Measurements from ENCODE around the gene DLG5.

DLG5 gene

DNA sequence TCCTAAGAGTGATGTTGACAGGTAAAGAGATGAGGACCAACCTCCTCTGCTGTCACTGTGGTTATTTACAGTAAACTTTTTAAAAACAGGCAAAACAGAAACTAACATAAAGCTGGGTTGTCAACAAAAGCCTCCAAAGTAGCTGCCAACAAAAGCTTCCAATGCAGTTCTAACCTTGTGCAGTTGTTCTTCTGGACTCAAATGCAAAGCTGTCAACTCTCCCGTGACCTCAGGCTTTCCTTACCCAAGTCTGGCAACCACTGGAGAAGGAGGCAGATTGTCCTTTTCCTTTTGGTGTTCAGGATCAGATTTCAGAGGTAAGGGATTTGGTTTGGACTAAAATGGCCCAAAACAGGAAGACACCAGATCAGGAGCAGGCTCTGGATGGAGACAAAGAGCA is 63.1 kb downstream of the DLG5 start:
- no peak for DNase-seq

DNA sequence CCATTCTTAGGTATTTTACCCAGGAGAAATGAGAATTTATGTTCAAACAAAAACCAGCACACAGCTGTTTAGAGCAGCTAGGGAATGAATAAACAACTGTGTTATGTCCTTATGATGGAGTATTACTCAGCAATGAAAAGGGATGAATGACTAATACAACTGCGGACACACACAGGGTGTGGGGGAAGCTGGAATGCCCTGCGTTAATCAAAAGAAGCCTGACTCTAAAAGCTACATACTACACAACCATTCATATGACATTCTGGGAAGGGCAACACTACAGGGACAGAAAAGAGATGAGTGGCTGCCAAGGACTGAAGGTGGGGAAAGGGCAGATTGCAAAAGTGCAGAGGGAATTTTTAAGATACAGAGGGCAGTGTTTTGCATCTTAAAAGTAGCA is 64.0 kb downstream of the DLG5 start:
- no peak for DNase-seq

DNA sequence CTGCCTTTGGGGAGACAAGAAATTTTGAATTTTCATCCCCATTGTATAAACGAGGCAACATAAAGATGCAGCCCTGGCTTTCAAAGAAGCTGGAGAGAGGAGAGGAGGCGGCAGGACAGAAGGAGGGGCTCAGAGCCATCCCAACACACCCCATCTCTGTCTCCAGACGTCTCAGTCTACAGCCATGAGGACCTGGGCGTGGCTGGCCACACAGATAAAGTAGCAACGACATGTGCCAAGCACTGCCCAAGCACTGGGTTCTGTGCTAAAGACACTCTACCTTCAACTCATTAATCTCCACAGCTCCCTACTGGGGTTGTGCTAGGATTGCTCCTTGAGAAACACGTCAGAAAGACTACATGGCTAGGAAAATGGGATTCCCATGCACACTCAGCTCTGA is 65.2 kb downstream of the DLG5 start:
- no peak for DNase-seq

DNA sequence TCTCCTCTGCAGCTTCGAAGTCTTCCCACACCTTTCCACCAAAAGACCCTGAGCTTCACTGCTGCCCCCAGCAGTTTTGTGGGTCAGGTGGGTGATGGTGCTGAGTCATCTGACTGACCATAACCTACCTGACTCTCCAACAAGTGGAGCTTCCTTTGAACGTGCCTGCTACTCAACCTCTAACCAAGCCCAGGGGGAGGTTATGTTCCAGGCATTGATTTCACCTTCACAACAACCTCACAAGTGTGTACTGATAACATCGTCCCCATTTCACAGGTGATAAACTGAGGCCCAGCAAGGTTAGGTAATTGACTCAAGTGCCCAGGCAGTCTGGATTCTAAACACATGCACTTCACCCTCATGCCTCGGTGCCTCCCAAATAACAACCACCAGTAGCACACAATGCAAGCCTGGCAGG is 66.7 kb downstream of the DLG5 start:
- DNase-seq = no peak

DNA sequence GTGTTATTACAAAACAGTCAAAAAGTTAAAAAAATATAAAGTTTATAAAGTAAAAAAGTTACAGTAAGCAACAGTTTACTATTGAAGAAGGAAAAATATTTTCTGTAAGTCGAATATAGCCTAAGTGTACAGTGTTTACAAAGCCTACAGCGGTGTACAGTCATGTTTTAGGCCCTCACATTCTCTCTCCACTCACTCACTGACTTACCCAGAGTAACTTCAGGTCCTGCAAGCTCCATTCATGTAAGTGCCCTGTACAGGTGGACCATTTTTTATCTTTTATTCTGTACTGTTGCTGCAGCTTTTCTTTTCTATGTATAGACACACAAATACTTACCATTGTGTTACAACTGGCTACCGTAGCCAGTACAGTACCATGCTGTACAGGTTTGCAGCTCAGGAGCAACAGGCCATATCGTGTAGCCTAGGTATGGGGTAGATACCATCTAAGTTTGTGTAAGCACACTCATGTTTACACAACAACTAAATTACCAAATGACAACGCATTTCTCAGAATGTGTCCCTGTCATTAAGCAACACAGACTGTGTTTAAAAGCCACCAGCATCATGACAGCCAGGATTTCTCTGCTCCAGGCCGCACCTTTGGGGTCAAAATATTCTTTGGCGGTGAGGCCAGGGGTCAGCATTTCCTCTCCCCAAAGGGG is 67.2 kb downstream of the DLG5 start:
- DNase-seq = no peak

DNA sequence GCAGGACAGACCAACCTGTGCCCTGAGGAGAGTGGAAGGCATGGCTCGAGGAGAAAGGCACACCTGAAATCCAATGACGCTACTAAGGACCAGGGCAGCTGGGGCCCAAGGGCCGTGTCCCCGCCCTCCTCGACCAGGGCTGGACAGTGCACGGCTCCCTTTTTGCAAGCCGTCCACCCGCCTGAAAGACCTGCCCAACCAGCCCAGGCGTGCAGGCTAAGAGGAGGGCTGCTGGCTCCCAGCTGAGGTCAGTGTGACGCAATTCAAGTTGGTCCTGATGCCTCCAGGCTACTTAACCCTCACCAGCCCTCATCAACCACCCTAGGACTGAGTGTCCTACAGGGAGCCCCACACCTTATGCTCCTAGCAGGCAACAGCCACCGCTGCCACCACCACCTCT is 69.3 kb downstream of the DLG5 start:
- no peak for DNase-seq

DNA sequence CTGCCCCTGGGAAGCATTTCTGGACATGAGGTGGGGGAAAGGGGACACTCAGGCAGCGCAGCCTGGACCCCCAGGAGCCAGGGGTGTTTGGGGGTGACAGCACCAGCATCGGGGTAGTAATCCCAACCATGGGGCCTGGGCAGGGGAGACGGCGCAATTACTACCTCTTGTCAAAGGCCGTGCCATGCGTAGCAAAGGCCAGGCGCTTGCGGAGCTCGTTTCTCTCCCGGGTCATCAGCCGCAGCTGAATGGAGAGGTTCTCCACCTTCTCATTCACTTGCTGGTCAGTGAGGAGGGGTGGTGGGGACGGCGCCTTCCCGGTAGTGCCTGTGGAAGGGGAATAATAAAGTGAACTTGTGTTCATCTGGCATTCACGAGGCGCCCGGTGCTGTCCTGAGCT is 70.0 kb downstream of the DLG5 start:
- DNase-seq = no peak

DNA sequence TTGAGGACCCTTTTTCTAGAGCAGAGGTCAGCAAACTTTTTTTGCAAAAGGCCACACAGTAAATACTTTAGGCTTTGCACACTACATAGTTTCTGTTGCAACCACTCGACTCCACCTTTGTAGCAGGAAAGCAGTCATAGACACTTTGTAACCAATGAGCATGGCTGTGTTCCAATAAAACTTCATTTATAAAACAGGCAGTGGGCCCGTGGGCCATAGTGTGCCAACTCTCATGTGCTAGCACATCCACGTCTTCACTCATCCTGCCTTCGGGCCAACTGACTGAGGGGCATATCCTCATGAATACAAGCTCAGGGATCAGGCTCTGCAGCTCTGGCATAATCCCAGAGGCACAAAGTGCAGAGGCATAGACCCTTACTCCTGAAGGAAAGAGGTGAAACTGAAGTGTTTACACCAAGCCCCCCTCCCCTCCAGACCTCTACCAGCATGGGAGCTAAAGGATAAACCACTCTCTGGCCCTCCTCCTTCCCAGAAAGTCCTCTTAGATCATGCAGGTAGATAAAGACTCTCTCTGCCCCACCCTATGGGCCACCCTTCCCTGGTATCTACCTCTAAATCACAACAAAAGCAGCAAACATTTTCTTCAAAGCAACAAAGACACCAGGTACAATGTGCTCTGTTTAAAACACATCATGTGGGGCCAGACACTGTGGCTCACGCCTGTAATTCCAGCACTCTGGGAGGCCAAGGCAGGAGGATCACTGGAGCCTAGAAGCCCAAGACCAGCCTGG is 71.0 kb downstream of the DLG5 start:
- DNase-seq = no peak

DNA sequence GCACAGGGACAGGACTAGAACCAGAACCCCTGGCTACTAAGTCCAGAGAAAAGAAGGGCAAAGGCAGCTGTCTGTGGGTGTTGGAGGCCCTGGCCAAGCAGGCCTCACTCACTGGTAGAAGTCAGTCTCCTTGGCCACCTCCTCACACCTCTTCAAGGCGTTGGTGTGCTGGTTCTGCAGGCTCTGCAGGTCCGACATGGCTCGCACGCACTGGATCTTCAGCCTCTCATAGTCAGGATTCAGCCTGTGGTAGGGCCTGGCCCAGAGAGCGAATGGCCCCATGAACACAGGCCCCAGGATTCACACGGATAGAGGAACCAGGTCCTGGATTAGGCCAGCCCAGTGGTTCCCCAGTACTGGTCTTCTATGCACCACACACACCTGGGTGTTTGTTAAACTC is 72.4 kb downstream of the DLG5 start:
- no peak for DNase-seq

DNA sequence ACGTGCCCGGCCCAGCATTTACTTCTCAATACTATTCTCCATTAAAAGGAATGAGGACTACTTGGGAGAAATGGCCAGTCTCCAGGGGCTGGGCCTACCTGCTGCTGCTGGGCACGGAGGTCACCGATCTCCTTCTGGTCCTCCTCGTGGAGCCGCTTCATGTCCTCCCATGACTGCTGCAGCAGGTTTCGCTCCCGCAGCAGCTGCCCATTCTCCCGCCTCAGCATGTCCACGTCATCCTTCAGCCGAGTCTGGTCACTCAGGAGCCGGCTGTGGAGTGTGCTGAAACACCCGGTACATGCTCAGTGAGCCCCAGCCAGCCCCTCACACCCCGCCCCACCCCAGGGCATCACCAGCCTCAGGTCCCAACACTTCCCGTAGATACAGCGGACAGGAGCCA is 73.3 kb downstream of the DLG5 start:
- no peak for DNase-seq

DNA sequence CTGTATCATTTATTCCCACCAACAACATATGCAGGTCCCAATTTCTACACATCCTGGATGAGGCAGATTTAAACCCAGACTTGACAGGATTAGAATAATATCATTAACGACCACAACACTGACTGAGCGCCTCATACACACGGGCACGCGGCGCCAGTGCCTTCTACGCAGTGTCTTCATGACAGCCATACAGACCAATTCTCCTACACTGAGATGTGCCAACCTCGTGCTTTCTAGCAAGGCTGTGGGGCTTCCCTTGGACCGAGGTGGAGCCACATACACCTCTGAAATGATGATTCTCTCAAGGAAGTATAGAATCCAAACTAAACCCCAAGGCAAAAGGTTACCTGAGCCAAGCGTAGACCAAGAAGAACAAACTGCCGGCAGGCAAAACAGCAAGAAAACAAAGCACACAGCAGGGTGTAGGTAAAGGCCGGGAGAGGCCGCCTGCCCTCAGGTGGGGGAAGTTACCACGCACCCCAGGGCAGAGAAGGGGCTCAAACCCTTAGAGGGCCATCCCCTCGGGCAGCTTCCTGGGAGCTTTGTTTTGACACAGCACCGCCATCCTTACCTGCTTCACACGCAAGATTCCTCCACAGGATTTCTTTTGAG is 75.8 kb downstream of the DLG5 start:
- no peak for DNase-seq

DNA sequence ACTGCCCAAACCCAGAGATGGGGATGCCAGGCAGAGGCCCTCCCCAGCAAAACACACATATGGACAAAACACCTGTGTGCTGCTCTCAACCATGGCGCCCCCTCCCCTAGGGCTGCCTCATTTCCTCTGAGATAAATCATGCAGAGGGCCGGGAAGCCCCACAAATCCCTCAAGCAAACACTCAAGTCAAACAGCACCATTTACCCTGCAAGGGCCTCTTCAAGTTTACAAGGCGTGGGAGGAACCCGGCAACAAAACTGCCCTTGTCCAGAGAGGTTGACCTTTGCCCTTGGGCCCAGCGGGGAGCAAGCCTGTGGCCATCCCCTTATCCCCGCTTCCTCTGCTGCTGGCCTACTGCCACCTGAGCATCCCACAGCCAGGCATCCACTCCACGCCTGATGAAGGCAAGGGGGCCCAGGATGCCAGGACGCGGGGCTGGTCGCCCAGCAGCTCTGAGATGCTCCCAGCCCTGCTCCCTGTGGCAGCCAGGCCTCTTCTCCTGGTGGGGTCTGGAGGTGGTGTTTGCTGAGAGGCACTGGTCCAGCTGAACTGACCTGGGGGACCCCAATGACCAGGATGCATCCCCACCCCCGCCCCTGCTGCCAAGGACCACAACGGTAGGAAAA is 77.4 kb downstream of the DLG5 start:
- no peak for DNase-seq

DNA sequence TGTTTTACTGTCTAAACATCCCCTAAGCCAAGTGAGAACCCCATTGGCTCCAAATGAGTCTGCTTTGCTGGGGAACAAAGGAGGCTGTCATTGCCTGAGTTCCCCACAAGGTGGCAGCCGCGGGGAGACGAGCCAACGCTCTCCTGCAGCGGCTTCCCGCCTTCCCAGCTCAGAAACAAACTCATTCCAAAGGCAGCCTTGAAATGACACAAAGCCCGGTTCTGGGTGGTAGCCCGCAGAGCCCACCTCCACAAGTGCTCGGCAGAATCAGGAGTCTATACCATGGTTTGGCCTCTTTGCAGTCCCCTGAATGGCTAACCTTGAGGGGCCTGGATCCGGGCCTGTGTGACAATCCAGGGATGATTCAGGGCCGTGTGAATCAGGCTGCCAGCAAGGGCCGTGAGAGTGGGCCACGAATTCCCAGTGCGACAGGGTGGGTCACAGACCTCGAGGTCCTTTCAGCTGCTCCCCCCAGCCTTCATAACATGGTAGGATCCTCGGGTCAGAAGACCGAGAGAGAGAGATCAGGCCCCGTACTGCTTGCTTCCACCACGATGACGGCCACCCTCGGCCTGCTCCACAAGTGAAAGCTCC is 79.7 kb downstream of the DLG5 start:
- no peak for DNase-seq

DNA sequence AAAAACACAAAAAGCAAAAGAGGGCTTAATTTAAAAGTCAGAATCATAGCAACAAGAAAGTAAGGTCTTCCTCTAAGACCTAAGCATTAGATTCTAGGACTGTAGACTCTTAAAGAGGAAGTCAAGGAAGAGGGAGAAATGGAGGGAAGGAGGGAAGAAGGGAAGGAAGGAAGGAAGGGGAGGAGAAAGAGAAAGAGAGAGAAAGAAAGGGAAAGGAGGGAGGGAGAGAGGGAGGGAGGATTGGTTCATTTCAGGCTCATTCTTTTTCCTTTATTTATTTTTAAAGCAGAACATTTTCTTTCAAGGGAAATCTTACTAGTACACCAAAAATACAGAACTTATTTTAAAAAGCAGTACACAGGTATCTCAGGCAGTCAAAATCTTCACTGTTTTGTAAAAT is 81.1 kb downstream of the DLG5 start:
- DNase-seq = no peak

DNA sequence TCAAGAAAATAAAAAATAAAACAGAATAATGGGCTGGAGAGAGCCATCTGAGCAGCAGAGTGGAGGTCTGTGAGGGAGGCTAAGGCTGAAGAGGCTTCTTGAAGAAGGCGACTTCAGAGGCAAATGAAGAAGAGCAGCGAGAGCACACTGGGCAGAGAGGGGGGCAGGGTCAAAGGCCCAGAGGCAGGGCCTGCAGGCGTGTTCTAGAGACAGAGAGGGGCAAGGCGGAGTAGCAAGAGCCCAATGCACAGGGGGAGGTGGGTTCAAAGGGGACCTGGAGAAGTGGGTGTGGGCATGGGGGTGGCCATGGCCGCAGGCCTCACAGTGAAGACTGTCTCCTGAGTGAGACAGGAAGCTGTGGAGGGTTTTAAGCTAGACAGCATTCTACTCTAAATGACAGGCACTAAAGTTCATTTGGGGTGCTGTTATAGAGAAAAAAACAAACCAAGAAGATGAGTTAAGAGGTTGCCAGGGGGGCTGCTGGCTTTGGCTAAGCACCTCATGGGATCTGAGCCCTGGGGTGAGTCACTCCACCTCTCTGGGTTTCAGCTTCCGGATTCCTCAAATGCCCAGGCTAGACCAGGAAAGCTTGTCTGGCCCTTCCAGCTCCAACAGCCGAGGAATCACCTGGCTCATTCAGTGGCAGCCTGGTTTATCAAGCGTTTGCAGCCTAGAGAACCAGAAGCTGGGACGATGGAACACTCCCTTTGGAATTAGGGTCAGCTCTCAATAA is 81.7 kb downstream of the DLG5 start:
- no peak for DNase-seq

DNA sequence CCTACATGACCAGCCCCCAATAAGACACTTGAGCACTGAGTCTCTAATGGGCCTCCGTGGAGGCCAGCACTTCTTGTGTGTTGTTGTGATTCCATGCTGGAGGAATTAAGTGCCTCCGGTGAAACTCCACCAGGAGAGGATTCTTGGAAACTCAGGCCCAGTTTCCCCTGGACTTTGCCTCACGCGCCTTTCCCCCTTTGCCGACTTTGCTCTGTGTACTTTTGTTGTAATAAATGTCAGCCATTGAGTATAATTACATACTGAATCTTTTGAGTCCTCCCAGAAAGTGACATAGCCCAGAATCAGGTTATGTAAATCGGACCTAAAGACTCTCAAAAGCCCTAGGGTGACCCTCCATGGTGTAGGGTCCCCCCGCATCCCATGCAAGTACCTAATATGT is 82.4 kb downstream of the DLG5 start:
- DNase-seq = no peak

DNA sequence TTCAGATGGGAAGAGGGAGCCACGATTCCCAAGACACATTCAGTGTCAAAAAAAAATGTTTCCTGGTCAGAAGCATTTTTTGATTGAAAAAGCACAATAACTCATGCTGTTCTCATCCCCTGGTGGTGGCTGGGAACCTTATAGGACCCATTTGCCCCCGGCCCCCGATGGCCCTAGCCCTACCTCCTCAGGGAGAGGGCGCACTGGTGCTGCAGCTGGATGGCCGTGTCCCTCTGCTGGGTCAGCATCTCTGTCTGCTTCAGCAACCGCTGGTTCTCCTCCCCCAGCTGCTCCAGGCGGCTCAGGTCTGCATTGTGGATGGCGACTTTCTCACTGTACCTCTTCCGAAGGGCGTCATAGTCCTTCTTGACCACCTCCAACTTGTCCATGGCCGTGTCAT is 83.3 kb downstream of the DLG5 start:
- no peak for DNase-seq

DNA sequence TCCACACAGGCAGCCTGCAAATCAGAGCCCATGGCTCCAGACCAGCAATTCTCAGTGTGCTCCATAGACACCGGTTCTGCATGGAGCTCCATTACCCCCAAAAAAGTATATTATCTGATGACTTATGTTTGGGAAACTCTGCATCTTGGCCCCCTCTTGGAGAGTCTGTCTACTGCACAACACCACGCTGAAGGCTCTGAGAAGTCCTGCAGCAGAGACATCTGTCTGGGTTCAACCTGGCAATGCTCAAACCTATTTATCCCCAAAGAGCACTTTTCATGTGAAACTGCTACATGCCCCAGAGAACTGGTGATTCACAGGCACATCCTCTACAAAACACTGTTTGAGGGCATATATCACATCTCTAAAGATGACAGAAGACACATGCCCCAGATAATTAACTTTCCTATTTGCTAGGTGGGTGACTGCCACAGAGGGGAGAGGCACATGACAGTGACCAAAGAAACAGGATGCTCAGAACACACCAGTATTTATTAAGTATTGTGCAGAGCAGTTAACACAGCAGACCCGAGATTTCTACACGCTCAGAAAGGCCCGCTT is 83.8 kb downstream of the DLG5 start:
- DNase-seq = no peak

DNA sequence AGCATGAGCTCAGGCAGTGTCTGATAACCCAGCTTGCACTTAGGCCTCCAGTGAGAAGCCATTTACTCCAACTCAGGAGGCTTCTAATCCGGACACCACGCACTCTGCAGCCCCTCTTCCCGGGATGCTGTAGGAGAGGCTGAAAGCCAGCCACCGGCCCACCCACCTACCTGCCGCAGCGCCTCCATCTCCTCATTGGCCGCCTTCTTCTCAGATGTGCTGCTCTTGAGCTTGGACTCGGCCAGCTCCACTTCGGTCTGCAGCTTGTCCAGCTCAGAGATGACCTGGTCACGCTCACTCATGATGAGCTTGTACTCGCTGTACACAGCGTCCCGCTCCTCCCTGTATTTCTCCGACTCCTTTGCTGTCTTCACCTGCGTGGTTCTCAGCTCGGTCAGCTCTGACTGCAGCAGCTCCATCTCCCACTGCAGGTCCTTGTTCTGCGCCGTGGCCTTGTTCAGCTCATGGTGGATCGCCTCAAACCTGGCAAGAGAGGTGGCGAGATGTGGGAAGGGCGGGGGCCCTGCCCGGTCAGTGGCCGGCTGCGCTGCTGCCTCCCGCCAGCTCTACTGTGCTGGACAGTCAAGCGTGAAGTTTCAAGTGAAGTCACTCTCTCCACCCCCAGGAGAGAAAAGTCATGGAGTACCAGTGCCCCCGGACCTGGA is 84.7 kb downstream of the DLG5 start:
- no peak for DNase-seq

DNA sequence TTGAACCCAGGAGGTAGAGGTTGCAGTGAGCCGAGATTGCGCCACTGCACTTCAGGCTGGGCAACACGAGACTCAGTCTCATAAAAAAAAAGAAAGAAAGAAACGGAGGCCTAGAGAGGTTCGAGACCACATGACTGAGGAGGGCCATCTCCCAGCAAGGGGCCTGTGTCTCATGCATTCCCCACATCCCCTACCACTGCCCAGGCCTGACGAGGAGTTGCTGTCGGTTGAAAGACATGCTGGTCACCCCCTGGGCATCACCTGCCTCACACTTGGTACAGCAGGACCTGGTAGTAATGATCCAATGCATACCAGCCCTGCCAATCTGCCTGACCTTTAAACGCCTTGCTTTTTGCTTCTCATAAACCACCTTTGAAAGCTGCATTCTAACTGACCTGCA is 85.9 kb downstream of the DLG5 start:
- no peak for DNase-seq

DNA sequence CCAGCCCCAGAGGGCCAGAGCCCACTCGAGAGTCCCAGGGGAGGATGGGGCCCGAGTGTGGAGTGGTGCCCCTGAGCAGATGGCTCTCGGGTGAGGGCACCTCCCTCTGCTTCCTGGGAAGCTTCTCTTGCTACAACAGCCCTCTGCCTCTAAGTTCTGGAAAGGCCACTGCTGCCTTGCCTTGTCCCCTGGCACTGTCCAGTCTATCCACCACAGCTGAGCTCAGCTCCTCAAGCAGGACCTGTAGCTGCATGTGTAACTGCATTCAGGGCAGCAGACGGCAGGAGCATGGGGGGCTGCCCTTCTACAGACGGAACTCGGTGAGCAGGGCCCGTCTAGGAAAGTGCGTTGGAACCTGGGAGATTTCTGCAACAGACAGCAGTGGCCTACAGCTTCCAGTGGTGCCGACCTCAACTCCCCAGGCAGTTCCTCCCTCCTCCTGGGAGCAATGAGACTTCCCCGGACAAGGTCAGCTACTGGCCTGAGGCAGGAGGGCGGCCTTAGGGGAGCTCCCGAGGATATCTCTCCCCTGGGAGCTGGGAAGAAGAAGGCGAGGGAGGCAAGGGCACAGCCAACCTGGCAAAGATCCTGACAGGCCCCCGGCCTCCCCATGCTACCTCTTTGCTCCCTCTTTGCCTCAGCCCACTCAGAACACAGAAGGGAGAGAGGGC is 88.5 kb downstream of the DLG5 start:
- DNase-seq = no peak
